ENCODE results near the gene DCLRE1C.

DNA sequence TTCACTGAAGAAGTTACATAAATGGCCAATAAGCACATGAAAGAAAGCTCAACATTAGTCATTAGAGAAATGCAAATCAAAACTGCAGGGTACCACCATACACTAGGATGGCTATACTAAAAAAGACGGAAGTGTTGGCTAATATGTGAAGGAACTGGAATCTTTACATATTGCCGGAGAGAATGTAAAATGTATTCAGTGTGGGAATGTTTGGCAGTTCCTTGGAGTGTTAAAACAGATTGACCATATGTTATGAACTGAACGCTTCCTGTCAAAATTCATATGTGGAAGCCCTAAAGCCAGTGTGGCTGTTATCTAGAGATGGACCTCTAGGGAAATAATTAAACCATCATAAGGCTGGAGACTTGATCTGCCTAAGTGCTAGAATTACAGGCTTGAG lies 42.1 kb downstream of the DCLRE1C start:
- TF ChIP-seq CTCF (IDR thresholded peaks at IDR 0.05): no peak
- no peak for TF ChIP-seq POLR2A (IDR thresholded peaks at IDR 0.05)
